H1 (cell line): ENCODE results near the gene OR51B4.

Source experiments
- HDAC2 ChIP-seq, 2 experiments: fragments of 300-600 bp in 1 of 2; sonication (generic) in 1 of 2; IDR thresholded peaks; 2 replicates each; pipeline ENCODE4 v1.6.1; 2011 to 2012; ENCODE audit warnings: low read depth in 2 of 2, low read length in 2 of 2, mild to moderate bottlenecking in 2 of 2, moderate library complexity in 2 of 2, borderline replicate concordance in 1 of 2, inconsistent platforms in 1 of 2
- SP1 ChIP-seq: IDR thresholded peaks from 2 replicates; pipeline ENCODE4 v1.6.1; 2011; ENCODE audit warnings: low read depth, low read length

DNA sequence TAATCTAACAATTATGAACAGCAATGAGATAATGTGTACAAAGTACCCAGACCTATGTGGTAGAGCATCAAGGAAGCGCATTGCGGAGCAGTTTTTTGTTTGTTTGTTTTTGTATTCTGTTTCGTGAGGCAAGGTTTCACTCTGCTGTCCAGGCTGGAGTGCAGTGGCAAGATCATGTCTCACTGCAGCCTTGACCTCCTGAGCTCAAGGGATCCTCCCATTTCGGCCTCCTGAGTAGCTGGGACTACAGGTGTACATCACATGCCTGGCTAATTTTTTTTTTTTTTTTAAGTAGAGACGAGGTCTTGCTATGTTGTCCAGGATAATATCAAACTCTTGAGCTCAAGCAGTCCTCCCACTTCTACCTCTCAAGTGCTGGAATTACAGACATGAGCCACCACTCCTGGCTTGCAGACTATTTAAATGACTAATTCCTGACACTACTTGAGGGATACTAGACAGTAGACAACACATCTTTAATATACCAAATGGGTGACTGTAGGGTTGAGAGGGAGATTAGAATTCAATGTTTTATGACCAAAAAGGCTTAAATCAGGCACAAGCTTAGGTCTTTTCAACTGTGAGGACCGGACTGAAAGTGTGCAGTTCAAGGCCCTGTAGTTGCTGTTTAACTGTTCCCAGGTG lies 12.7 kb downstream of the OR51B4 start:
- TF ChIP-seq HDAC2 (IDR thresholded peaks at IDR 0.05; ENCODE audit: borderline replicate concordance in 1 of 2, low read depth in 2 of 2, low read length in 2 of 2) (no peak), SP1 (no peak)
